Fibroblast of lung (primary cell): ENCODE measurements around the gene IL1RAPL2. TPM values are rescaled to one million over a fixed set of nuclear protein-coding genes. Genes with fewer than 3 reads are reported as not detected.
"Not testable (repeated sequence)": the region's sequence is repeated elsewhere in the genome, so short reads cannot be mapped to it uniquely, and the experiment has no call there.

Experiments
- DNase-seq, 2 donors: peaks; one replicate each; pipeline versions ENCODE4 v3.0.0 to v3.0.0-alpha.2; 2010; ENCODE audit warnings: low read depth in 2 of 2
- H2AFZ ChIP-seq: 2 replicates; pipeline ENCODE4 v1.5.1; 2012; ENCODE audit warnings: low read length, control low read depth, inconsistent platforms
- H3K27ac ChIP-seq: 2 replicates; pipeline ENCODE4 v1.5.1; 2011; ENCODE audit warnings: low read length, control low read depth; ENCODE audit not compliant: insufficient read depth
- H3K27me3 ChIP-seq: 2 replicates; pipeline ENCODE4 v1.5.1; 2011; ENCODE audit warnings: mild to moderate bottlenecking, low read length; ENCODE audit not compliant: control insufficient read depth, insufficient read depth
- H3K36me3 ChIP-seq: 2 replicates; pipeline ENCODE4 v1.5.1; 2011; ENCODE audit warnings: low read length; ENCODE audit not compliant: control insufficient read depth, insufficient read depth
- H3K4me1 ChIP-seq: 2 replicates; pipeline ENCODE4 v1.5.1; 2011; ENCODE audit warnings: low read length; ENCODE audit not compliant: control insufficient read depth, insufficient read depth; ENCODE audit errors: extremely low read depth
- H3K4me2 ChIP-seq: 2 replicates; pipeline ENCODE4 v1.5.1; 2011; ENCODE audit warnings: low read length, control low read depth; ENCODE audit not compliant: insufficient read depth; ENCODE audit errors: extremely low read depth
- H3K4me3 ChIP-seq, 4 experiments: fragments of 200-600 bp in 1 of 4; sonication (generic) in 1 of 4; replicated peaks in 1 of 4; 2 replicates each; pipeline ENCODE4 v1.5.1; 2011 to 2016; ENCODE audit warnings: low read length in 4 of 4, low read depth in 3 of 4, mild to moderate bottlenecking in 3 of 4, control low read depth in 2 of 4, inconsistent platforms in 1 of 4, mixed read lengths in 1 of 4; ENCODE audit not compliant: insufficient read depth in 1 of 4; ENCODE audit errors: control extremely low read depth in 1 of 4
- H3K79me2 ChIP-seq: 2 replicates; pipeline ENCODE4 v1.5.1; 2012; ENCODE audit warnings: mild to moderate bottlenecking, low read length, inconsistent platforms; ENCODE audit not compliant: control insufficient read depth, insufficient read depth
- H3K9ac ChIP-seq: 2 replicates; pipeline ENCODE4 v1.5.1; 2011; ENCODE audit warnings: mild to moderate bottlenecking, low read length, control low read depth; ENCODE audit not compliant: insufficient read depth
- H3K9me3 ChIP-seq: 2 replicates; pipeline ENCODE4 v1.5.1; 2012; ENCODE audit warnings: low read depth, low read length; ENCODE audit not compliant: control insufficient read depth, insufficient read depth
- H4K20me1 ChIP-seq: 2 replicates; pipeline ENCODE4 v1.5.1; 2011; ENCODE audit warnings: low read length; ENCODE audit not compliant: control insufficient read depth, insufficient read depth; ENCODE audit errors: extremely low read depth
- EZH2 ChIP-seq: IDR thresholded peaks from 2 replicates; pipeline ENCODE4 v1.5.1; 2012; ENCODE audit warnings: low read length, control low read depth, mild to moderate bottlenecking; ENCODE audit errors: missing control alignments
- polyA plus RNA-seq, 2 donors: library from polyadenylated mRNA; depleted of rRNA in 1 of 2; stranded (reverse) in 1 of 2; unstranded in 1 of 2; fragments of >200 nt; gene quantifications; 2 replicates each; pipeline ENCODE4 v1.2.1, GENCODE V29; 2011 to 2012; ENCODE audit warnings: missing spikeins in 1 of 2
- total RNA-seq: library from RNA; depleted of rRNA; stranded (reverse); fragments of >200 nt; gene quantifications from 2 replicates; pipeline ENCODE4 v1.2.1, GENCODE V29; 2014
- TF ChIP-seq, protein P1 (sequence below), 2 donors: IDR thresholded peaks in 1 of 2; conservative IDR thresholded peaks in 1 of 2; 1 replicate in 1 of 2; 2 replicates in 1 of 2; pipeline ENCODE4 v1.5.1; 2011 to 2012; ENCODE audit warnings: low read length in 2 of 2, control low read depth in 1 of 2, inconsistent platforms in 1 of 2, low read depth in 1 of 2, mild to moderate bottlenecking in 1 of 2

Gene IL1RAPL2
- total and polyA plus RNA-seq, 2 donors (not counting 1 experiment from before 2014, with no cell fraction given) = 0.22 TPM; not detected in 1

- no peak for DNase-seq
- Histone ChIP-seq H4K20me1 (no peaks in the 10 kb centered on the region), H3K4me1 (no peaks in the 10 kb centered on the region), H3K4me3 (no peak overlapping the region), H3K4me2 (no peak overlapping the region), H3K9ac (no peak overlapping the region), H3K36me3 (no peaks in the 10 kb centered on the region), H3K27ac (no peak overlapping the region), H3K79me2 (no peaks in the 10 kb centered on the region), H3K27me3 (no peaks in the 10 kb centered on the region), H2AFZ (no peak overlapping the region), H3K9me3 (no peaks in the 10 kb centered on the region)
- TF ChIP-seq, protein P1, sequence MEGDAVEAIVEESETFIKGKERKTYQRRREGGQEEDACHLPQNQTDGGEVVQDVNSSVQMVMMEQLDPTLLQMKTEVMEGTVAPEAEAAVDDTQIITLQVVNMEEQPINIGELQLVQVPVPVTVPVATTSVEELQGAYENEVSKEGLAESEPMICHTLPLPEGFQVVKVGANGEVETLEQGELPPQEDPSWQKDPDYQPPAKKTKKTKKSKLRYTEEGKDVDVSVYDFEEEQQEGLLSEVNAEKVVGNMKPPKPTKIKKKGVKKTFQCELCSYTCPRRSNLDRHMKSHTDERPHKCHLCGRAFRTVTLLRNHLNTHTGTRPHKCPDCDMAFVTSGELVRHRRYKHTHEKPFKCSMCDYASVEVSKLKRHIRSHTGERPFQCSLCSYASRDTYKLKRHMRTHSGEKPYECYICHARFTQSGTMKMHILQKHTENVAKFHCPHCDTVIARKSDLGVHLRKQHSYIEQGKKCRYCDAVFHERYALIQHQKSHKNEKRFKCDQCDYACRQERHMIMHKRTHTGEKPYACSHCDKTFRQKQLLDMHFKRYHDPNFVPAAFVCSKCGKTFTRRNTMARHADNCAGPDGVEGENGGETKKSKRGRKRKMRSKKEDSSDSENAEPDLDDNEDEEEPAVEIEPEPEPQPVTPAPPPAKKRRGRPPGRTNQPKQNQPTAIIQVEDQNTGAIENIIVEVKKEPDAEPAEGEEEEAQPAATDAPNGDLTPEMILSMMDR (conservative IDR thresholded peaks at IDR 0.05 in 1 of 2, IDR thresholded peaks at IDR 0.05 in 1 of 2; ENCODE audit: low read depth in 1 of 2, low read length in 2 of 2) = no peak
Observed at GRCh38 chrX:105226499-105226898, 660.5 kb downstream of the IL1RAPL2 start.

- H3K79me2 ChIP-seq = no peaks in the 10 kb centered on the region
- no peaks in the 10 kb centered on the region for H3K4me1 ChIP-seq
- H3K9me3 ChIP-seq = no peaks in the 10 kb centered on the region
- no peak overlapping the region for H3K4me2 ChIP-seq
- H3K4me3 ChIP-seq = no peak overlapping the region
- no peak for TF ChIP-seq EZH2
- TF ChIP-seq, protein P1 (conservative IDR thresholded peaks at IDR 0.05 in 1 of 2, IDR thresholded peaks at IDR 0.05 in 1 of 2; ENCODE audit: low read depth in 1 of 2, low read length in 2 of 2) = no peak
- H4K20me1 ChIP-seq = no peaks in the 10 kb centered on the region
- DNase-seq = peak in 1 of 2 donors; percentile 7
- no peaks in the 10 kb centered on the region for H3K27me3 ChIP-seq
- H2AFZ ChIP-seq = no peak overlapping the region
- H3K9ac ChIP-seq = no peak overlapping the region
- no peak overlapping the region for H3K27ac ChIP-seq
- no peaks in the 10 kb centered on the region for H3K36me3 ChIP-seq
Observed at GRCh38 chrX:105228602-105229001, 662.6 kb downstream of the IL1RAPL2 start.

DNA sequence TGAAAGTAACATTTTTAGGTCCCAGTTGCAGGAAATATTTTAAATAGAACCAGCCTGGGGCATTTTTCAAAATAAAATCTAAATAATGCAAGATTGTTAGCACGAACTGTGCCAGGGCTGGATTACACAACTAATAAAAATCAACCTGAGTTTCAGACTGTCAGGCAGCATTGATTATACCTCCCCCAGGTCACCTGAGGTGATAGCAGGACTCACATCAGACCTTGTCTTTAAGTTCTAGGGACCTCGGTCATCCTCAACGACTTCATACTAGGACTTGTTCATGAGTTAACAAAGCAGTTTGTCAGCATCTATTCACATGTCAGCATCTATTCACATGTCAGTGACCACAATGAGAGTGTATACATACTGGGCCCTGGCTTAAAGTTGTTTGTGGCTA lies 663.1 kb downstream of the IL1RAPL2 start:
- Histone ChIP-seq H3K4me1 (no peaks in the 10 kb centered on the region), H3K27ac (no peak overlapping the region), H3K9ac (no peak overlapping the region), H3K9me3 (no peaks in the 10 kb centered on the region), H3K79me2 (no peaks in the 10 kb centered on the region), H3K27me3 (no peaks in the 10 kb centered on the region), H4K20me1 (no peaks in the 10 kb centered on the region), H2AFZ (no peak overlapping the region), H3K4me3 (no peak overlapping the region), H3K4me2 (no peak overlapping the region), H3K36me3 (no peaks in the 10 kb centered on the region)
- no peak for TF ChIP-seq EZH2
- TF ChIP-seq, protein P1 (conservative IDR thresholded peaks at IDR 0.05 in 1 of 2, IDR thresholded peaks at IDR 0.05 in 1 of 2; ENCODE audit: low read depth in 1 of 2, low read length in 2 of 2) = no peak
- no peak for DNase-seq

- not testable (repeated sequence) for DNase-seq, H3K27me3 ChIP-seq, H3K79me2 ChIP-seq, H3K4me3 ChIP-seq, H2AFZ ChIP-seq, H3K4me1 ChIP-seq, H3K4me2 ChIP-seq, H4K20me1 ChIP-seq, H3K9me3 ChIP-seq, H3K9ac ChIP-seq, H3K36me3 ChIP-seq, H3K27ac ChIP-seq
Observed at GRCh38 chrX:105237407-105237806, 671.4 kb downstream of the IL1RAPL2 start.
